GM21723 (cell line): ENCODE measurements around the gene FAT3.

Experiments used
- ATAC-seq: cut with Tn5 transposase; IDR thresholded peaks from one replicate; pipeline ENCODE4 v1.9.1; 2021; ENCODE audit warnings: mild to moderate bottlenecking, moderate library complexity; ENCODE audit not compliant: unreplicated experiment

Gene FAT3

DNA sequence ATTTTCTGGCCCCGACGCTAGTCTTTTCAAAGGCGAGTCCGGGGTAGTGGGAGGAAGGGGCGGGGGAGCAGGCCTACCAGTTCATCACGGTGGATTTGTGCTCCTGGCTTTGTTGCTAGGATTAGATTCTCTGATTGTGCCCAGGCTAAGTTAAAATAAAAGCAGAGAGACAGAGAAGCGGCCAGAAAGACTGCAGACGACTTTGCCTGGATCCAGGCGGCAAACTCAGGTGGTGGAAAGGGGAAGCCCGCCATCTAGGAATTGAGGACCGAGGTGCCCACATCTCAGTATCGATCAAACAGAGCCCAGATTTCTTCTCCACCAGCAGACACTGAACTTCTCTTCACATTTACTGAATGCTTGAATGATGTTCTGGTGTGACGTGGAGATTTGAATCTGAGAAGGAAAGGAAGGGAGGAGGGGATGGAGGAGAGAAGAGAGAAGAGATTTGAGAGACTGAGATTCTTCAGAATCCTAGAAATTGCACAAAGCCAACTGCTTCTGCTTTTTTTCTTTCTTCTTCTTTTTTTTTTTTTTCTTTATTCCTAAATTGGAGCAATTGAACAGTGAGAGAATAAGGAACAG is 2.7 kb downstream of the FAT3 start:
- ATAC-seq = no peak

DNA sequence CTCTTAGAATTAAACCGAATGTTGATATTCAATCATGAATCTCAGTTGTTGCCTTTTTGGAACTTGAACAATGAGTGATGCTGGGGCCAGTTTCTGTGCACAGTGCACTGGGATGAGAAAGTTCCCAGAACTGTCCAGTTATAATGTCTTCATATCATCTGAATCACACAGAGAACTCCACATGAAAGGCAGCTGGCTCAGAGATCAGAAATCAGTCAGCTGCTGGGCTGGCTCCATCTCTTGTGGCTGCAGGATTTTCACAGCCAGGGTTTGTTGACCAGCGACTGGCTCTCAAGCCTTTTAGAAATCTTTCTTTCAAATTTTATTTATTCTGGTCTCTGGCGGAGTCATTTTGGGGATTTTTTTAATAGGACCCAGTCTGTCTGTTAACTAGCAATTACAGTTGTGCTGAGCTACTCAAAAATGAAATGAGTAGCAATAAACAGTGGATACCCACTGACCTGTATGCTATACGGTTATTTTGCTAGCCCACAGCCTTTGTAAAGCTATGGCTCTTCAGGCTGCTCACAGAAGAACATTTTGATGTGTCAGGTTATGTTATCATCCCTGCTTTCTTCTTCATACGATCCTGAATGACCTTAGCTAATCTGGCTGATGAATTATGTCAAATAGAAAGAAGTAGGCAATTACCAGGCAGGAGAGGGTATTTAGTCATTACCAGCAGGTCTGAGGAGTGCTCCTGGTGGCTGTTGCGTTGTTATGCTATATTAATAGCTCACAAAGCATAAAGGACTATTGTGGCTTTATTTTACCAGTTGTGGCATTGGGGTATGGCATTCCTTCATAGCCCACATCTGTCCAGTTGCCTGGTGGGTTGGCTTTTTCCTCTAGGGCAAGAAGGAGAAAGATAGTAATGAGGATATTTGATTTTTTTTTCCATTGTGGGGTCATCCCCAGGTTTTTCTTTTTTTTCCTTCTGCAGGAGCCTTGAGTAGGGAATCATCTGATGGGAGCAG is 3.6 kb downstream of the FAT3 start:
- ATAC-seq = no peak

DNA sequence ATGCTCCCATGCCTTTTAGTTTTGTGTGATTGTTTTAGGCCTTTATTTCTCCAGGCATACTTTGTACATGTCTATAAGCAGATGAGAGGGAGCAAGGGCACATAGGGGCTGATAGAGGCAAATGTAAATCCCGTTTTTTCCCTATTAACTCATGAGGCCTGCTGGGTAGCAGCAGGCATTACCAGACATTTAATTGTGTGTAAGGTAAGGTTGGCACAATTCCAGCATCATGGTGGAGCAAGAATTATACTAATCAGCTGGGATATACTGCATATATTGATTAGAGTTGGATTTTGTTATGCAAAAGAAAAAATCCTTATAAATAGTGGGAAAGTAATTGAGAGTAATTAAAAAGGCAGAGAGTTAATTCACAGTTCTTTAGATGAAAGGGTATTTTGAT is 12.2 kb downstream of the FAT3 start:
- no peak for ATAC-seq

DNA sequence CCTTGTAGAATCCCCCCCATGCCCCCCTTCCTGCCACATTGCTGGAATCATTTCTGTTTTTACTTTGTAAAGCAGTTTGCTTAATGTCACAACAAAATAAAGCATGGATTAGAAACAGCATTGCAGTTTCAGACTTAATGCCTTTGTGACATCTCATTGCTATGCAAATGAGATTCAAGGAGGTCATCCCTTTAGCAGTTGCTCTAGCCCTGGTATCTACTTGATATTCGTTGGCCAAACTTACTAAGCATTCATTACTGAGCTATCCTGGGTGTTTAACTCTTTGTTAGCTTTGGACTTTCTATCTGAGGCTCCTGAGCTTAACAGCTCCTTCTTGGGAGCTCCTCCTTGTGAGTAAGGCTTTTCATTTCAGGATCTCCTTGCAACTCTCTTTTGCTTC is 16.3 kb downstream of the FAT3 start:
- ATAC-seq = no peak

DNA sequence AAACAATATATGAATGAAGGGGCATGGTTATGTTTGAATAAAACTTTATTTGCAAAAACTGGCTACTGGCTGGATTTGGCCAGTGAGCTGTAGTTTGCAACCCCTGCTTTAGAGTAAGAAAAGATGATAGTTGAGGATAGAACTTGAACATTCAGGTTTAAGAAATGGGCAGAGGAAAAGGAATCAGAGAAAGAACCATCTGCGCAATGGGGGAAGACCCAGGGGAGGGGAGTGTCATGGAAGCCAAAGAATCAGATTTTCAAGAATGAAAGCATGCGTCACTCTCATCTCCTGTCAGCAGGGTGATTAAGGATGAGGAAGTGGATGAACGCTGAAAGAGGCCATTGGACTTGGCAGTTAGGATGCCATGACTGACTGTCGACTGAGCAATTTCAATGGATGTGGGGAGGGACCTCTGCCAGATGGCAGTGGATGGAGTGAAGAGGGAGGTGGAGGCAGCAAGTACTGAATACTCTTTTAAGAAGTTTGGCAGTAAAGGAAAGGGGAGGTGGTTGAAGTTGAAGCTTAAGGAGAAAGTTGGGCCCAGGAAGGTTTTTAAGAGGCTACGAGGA is 21.2 kb downstream of the FAT3 start:
- no peak for ATAC-seq

DNA sequence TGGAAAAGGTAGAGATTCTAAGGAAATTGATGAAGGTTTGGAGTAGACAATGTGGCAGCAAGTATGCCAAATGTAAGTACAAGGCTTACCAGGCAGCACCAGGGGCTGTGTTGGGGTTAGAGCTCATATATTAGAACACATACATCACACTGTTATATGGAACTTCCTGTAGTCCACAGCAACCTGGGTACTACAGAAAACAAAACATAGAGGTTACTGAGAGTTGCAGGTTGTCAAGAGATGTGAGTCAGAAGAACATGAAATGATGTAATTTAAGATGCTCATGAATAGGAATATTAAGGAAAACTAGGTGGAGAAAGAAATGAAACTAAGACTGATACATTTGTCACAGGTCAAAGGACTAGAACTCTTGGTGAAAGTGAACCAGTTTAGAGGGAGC is 22.0 kb downstream of the FAT3 start:
- no peak for ATAC-seq

DNA sequence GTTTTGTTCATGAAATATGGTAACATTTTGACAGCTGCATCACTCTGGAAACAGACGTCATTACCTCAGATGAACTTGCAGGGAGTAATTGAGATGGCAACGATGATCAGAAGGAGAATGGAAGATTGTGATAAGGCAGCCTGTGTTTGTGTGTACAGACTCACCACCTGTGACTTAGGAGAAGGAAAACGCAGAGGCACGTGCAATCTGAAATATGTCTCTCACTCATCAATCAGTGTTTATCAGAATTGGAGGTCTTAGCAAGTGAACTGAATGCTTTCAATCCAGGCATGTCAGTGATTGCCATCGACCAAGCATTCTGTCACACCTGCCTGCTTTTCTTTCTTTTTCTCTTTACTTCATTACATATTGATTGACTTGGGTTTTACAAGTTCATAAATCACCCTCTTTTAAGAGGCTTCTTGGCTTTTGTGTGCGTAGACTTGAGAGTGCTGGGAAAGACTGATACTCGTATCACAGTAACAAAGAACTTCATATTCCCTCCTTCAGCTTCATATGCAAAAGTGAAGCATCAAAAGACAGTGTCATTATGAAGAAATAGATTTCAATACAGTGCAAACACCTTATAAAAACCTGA is 24.6 kb downstream of the FAT3 start:
- no peak for ATAC-seq

DNA sequence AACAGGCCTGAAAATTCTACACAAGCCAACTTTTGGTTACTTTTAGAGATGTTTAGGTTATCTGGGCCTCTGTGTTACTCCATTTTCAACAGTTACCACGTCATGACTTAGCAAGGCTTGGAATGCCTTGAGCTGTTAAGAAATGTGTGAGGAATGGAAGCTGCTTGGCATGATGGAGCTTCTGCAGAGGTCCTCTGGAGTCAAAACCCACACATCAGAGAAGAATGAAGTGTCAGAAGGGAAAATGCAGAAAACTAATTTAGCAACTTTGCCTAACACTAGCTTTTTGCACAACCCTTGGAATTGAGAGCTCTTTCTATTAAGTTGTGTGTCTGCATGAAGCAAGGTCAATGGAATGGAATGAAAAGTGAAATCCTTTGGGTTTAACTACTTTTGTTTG is 27.4 kb downstream of the FAT3 start:
- no peak for ATAC-seq

DNA sequence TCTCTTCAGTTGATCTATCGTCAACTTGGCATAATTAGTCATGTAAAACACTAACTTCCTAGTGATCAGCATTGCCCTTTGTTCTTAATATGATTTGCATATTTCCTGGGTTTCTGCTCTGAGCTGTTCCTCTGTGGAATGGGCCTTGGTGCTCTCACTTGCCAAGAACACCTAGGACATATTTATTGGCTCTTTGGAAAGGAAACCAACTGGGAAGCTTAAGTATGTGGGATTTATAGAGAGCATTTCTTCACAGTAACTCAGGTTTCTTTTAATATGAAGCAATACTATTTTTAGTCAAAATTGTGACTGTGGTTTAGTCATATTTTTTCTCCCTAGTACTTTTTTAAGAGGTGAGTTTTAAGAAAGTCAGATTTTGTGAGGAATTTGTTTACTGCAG is 28.8 kb downstream of the FAT3 start:
- no peak for ATAC-seq

DNA sequence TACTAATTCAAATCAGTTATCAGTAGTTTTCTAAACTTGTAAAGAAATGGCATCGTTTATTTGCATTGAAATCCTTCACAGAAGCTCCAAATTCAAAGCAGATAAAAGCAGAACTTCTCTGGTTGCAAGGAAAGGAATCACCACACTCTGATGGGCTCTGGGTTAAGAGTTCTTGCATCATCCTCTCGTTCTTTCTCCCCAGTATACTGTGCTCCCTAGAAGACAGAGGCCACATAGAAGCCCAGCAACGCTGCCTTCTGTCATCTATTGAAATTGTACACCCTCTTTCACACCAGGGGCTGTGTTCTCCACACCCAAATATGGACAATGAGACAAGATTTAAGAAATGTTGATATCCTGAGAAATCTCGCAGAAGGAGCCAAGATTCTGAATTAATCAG is 29.3 kb downstream of the FAT3 start:
- ATAC-seq = no peak

DNA sequence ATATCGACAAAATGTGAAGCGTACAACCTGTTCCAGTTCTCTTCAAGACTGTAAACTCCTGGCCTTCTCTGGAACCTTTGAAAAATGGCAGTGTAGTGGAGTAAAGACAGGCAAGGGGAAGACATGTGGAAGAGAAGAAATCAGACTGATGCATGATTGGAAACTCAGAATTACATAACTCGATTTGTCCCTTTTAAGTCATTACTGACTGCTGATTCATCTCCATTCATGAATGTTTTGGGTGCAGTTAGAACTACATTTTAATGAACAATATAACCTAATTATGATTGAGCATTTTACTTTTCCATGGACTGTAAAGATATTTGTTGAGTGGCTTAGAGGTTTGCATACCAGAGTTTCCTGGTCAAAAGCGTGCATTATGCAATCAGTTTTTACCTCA is 32.9 kb downstream of the FAT3 start:
- no peak for ATAC-seq

DNA sequence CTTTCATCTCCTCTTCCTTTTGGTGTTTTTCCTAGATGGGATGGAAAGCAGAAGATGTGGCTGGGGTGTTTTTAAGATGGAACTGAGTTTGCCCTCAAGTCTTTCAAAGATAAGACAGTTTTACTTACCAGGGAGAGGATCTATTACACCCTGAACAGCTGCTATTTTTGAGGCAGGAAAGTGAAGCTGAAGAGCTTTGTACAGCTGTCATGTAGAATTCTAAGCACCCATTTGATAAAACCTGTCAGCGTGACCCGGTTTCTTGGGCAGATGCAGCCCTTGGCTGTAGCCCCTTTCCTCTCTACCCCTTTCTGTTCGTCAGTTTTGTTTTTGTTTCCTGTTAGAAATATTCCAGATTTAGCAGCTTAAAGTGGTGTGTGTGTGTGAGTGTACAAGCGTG is 35.2 kb downstream of the FAT3 start:
- ATAC-seq = no peak

DNA sequence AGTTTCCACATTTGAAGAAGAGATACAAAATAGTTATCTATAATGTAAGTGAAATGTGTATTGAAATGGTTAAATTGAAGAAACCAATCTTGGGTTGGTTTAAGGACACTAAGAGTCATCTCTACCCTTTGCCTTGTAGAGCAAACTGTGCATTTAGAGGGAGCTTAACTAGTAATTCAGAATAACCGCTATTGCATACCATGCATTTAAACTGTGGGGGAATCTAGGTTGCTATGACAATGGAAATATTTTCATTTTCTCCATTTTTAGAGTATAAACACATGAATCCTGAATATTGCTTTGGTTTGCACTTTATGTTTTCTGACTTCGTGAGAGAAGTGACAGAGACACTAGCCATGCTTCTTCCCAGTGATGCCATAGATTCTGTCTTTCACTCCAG is 39.7 kb downstream of the FAT3 start:
- no peak for ATAC-seq

DNA sequence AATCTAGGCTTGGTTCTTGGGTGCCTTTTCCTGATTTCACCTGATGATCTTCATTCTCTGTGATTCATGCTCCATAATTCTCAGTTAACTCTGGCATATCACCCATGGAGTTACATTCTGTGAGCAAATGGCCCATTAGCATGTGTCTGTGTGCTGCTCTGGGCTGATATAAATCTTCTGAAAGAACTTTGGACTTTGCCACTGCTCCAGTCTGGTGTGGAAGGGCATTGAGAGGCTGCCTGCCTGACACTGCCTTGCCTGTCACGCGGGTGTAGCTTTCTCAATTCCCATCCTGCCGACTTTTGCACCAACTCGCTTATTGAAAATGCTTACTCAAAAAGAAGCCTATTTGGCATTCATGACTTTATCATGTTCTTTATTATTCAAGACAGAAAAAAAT is 42.2 kb downstream of the FAT3 start:
- ATAC-seq = no peak

DNA sequence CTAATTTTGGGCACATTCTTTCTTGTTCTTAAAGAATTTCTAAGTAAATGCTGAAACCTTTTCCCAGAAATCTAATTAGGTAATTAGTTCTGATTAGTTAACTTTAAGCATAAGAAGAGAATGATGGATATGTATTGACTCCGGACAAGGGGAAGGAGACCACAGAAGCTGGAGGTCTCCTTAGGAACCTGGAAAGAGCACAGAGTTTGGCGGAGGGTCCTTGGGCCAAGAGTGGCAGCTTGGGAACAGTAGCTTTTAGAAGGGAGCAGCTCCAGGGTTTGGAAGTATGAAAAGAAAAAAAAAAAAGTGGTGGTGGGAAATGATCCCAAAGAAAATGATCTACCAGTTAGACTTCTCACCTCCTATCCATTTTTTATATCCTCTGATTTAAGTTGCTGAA is 42.7 kb downstream of the FAT3 start:
- ATAC-seq = no peak

DNA sequence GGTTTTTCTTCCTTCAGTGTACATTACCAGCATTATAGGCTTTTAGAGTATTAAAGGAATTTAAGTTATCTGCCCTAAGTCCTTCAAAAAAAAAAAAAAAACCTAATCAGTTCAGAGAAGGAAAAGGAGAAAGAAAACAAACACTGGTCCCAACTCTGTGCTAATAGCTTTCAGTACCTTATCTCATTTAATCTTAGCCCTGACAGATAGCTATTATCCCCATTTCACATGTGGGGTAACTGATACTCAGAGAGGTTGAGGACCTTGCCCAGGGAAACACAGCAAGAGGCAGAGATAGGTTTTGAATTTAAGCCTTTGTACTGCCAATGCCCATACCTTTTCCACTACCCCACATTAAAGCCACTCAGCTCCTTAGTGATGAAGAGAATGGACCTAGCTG is 43.4 kb downstream of the FAT3 start:
- ATAC-seq = no peak

DNA sequence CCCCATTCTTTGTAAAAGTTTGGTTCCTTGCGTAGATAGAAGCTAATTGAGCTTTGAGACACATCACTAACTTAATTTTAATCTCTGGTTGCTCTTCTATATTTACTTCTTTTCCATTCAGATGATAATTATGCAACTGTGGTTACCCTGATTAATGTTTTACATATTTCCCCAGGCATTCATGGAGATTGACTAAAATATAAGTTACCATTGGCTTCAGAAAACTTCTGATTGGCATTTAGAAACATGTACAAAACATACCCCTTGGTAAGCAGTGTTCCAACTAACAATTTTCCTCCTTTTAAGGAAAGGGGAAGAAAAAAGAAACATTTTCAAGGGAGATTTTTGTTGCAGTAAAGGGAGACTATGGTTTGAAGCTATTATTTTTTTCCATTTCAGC is 43.9 kb downstream of the FAT3 start:
- ATAC-seq = no peak

DNA sequence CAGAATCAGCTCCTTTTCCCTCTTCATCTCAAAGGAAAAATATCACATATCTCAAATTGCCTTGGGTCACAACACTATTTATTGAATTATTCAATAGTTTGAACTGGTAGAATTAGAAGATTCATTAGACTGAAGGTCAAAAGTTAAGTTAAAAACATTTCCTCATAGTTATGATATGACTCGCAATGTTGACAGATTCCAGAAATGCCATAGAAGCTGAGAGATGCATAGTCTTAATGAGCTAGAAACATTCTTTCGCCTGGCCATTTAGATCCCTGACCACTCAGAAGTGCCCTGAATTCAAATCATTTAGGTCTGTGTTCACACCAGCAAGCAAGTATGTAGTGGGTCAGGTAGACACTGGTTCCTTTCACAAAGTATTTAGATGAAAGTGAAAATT is 44.4 kb downstream of the FAT3 start:
- no peak for ATAC-seq

DNA sequence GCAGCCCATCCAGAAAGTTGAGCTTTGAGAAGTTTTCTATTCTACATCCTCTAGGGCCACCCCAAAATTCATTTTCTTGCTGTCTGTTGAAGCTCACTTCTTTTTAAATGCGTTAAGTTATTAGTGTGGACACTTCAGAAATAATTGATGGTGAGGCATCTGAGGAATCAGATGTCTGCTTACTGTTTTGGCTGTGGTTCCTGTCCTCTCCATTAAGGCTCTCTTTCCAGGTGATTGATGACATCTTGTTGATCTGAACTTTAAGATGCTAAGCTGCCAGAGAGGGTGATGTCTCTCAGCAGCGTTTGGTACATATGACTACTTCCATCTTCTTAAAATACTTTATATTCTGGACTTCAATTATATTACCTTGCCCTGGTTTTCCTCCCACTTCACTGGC is 45.2 kb downstream of the FAT3 start:
- no peak for ATAC-seq

DNA sequence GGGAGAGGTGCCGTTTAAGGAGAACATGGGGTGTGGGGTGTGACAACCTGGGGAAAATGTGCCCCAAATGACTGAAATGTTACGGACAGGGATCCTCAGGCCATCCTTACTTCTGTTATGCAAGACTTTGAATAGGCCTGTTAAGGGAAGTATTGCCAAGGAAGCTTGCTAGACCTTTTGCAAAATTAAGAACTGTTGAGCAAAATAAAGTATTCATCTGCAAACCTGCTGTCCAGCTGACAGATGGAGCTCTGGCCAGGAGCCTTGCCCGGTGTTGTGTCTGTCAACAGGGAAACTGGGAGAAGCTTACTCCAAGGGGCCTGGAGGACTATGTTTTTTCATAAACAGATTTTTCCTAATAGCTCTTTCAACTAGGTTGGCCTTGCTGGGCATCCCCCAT is 48.0 kb downstream of the FAT3 start:
- ATAC-seq = no peak
